Left colon (tissue), 2 donors: Measurements from ENCODE around the gene SLC39A9. TPM values are rescaled to one million over a fixed set of nuclear protein-coding genes. Genes with fewer than 3 reads are reported as not detected.
A peak's percentile ranks its signal among the peaks of the same experiment; 100 is the strongest.

Experiments
- ATAC-seq: fragments of 200-7000 bp; cut with Tn5 transposase; one replicate; pipeline ENCODE4 v1.9.1; 2020; ENCODE audit warnings: mild to moderate bottlenecking, moderate library complexity
- DNase-seq, 2 donors: peaks; one replicate each; pipeline ENCODE4 v3.0.0-alpha.2; 2020
- intact Hi-C, 2 donors: fragments of 100-400 bp; cut with DNase I in 1 of 2; cut with micrococcal nuclease in 1 of 2; formaldehyde crosslinking; loops; one replicate each; pipeline versions ENCODE4 v1.11.2 to v1.14.0; 2022; cut with DNase I, micrococcal nuclease
- long read RNA-seq: library from polyadenylated mRNA; unstranded; transcript quantifications from one replicate; pipeline ENCODE4 v2.0.0, GENCODE V29; 2021
- total RNA-seq, 2 donors: library from RNA; stranded (reverse); fragmentation: NEBNext Ultra II Directional; extraction: Animal tissue kit (Norgen Biotek cat#: 25700); gene quantifications; one replicate each; pipeline ENCODE4 v1.2.1, GENCODE V29; 2021
- donor health status: DM: no; HTN: no; CAD: no.
- donor health status: DM: yes; HTN: yes; CAD: no.

SLC39A9 gene, protein sequence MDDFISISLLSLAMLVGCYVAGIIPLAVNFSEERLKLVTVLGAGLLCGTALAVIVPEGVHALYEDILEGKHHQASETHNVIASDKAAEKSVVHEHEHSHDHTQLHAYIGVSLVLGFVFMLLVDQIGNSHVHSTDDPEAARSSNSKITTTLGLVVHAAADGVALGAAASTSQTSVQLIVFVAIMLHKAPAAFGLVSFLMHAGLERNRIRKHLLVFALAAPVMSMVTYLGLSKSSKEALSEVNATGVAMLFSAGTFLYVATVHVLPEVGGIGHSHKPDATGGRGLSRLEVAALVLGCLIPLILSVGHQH
- 10 to 100 TPM; 80.7 to 84.5 TPM for total RNA-seq
- long read RNA-seq, full-length matches to known transcripts = 15 of 24 reads
- long read RNA-seq, partial matches to known transcripts = 1 of 24 reads
- long read RNA-seq, other reads (novel, unspliced or antisense) = 8 of 24 reads

GRCh38 chr14:69398053-69398817 lies at the start of gene SLC39A9, which contains the start of gene ERH:
TSS of gene SLC39A9 (plus strand) at chr14:69398692. CDS start at chr14:69399370, 678 bp downstream.
TSS of gene ERH (minus strand) at chr14:69398299. CDS start at chr14:69398233, 66 bp downstream.
- peak; percentile 96 for DNase-seq

GRCh38 chr14:69349091-69349777 lies 49.3 kb upstream of the SLC39A9 start:
- intact Hi-C loops = no loop called here
- ATAC-seq (no peak), DNase-seq (no peak)

More at GRCh38 chr14:69398053-69398817, at the start of gene SLC39A9, which contains the start of gene ERH:
- intact Hi-C loops = no loop called here
- peak; percentile 96 for ATAC-seq

- intact Hi-C loops = loop anchor here in 1 of 2 donors (10.0 kb wide), 1 partner anchor 106 kb away; no protein-coding TSS in a partner anchor
- DNase-seq (no peak), ATAC-seq (no peak)
Measured at GRCh38 chr14:69350892-69351291, 47.6 kb upstream of the SLC39A9 start.

DNA sequence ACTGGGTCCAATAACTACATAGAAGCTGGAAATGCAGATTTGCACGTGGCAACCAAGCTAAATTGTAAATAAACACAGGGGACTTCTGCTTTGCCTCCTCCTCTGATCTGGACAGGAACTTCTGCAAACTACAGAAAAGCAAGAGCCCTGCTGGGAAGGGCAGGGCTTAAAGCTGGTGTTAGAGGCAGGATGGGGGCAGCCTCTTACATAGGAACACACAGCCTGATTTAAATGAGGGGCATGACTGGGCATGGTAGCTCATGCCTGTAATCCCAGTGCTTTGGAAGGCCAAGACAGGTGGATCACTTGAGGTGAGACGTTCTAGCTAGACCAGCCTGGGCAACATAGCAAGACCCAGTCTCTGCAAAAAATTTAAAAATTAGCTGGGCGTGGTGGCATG lies 47.1 kb upstream of the SLC39A9 start:
- no peak for ATAC-seq

DNA sequence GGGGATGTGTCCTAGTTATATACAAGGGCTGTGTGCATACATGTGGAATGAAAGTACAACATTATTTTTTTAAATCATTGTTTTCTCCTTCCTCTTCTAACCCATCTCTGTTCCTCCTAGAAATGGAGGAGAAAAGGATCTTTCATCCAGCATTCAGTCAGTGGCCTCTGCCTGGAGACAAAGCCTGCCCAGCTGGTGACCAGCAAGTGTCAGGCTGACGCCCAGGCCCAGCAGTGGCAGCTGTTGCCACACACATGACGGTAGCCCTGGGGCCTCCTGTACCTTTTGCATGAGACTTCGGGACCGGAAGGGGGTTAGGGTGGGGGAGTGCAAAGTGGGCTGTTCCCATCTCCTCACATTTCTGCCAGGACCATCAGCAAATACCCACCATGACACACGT lies 46.6 kb upstream of the SLC39A9 start:
- no peak for ATAC-seq
- DNase-seq = no peak
- intact Hi-C loops = loop anchor here in 1 of 2 donors (10.0 kb wide), 1 partner anchor 107 kb away; no protein-coding TSS in a partner anchor

More for the DNA sequence above, 47.1 kb upstream of the SLC39A9 start:
- DNase-seq = no peak
- intact Hi-C loops = loop anchor here in 1 of 2 donors (10.0 kb wide), 1 partner anchor 107 kb away; no protein-coding TSS in a partner anchor

DNA sequence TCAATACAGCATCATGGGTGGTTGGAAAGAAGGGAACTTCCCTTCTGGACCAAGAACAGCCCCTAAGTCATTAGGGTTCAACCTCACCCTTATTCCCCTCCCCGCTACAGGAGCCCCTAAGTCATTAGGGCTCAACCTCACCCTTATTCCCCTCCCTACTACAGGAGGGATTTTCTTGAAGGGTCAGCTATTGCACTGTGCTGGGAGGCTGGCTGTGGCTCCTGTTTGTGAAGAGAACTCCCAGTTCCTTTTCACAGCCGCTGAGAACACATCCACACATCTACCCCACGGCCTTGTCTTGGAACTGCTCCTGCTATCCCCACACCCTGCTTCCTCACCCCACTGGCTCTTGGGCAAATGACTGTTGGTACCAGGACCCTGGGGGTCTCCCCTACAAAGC lies 45.3 kb upstream of the SLC39A9 start:
- intact Hi-C loops = loop anchor here in 1 of 2 donors (10.0 kb wide), 1 partner anchor 108 kb away; no protein-coding TSS in a partner anchor
- no peak for DNase-seq

DNA sequence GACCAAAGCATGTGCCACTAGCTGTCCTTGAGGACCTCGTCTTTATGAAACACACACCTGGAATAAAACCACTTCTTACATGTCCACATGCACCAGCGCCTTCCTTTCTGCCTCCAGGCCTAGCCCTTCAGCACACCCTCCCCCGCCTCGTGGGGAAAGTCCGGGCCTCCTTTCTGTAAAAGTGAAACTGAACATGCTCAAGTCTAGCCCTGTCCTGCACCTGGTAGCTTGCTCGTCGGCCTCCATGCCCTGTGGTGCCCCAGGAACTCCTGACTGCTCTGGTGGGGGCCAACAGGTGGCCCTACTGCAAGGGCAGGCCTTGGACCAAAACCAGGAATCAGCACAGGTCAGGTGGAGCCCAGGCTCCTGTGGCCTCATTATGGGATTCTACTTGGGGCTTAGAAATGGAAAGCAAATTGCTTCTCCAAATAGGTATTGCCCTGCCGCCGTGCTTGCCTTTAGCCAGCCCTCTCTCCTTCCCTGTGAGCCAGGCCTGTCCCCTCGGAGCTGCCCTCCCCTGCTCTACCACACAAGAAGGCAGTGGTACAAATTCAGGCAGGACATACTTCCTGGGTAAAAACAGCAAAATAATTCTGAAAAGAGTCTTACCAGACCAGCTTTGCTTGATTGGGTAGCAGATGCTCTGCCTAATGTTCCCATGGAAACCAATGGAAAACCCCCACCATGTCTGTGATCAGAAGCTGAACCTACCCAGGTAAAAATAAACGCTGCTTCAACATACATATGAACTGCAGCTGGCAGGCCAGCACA lies 43.9 kb upstream of the SLC39A9 start:
- ATAC-seq (peak; percentile 83), DNase-seq (peak; percentile 61 to 71)
- intact Hi-C loops = loop anchor here in 1 of 2 donors (10.0 kb wide), 1 partner anchor 110 kb away; no protein-coding TSS in a partner anchor

More for the DNA sequence above, 45.3 kb upstream of the SLC39A9 start:
- ATAC-seq = no peak

GRCh38 chr14:69355154-69355597 lies 43.3 kb upstream of the SLC39A9 start:
- no peak for DNase-seq
- intact Hi-C loops = loop anchor here in 1 of 2 donors (10.0 kb wide), 1 partner anchor 110 kb away; no protein-coding TSS in a partner anchor
- ATAC-seq = no peak

- DNase-seq = no peak
- intact Hi-C loops = loop anchor here in 1 of 2 donors (10.0 kb wide), 1 partner anchor 111 kb away; no protein-coding TSS in a partner anchor
- no peak for ATAC-seq
Measured at GRCh38 chr14:69355607-69356281, 42.7 kb upstream of the SLC39A9 start.

- DNase-seq = no peak
- intact Hi-C loops = loop anchor here in 1 of 2 donors (10.0 kb wide), 1 partner anchor 112 kb away; no protein-coding TSS in a partner anchor
- ATAC-seq = no peak
Measured at GRCh38 chr14:69356903-69357543, 41.5 kb upstream of the SLC39A9 start.

DNA sequence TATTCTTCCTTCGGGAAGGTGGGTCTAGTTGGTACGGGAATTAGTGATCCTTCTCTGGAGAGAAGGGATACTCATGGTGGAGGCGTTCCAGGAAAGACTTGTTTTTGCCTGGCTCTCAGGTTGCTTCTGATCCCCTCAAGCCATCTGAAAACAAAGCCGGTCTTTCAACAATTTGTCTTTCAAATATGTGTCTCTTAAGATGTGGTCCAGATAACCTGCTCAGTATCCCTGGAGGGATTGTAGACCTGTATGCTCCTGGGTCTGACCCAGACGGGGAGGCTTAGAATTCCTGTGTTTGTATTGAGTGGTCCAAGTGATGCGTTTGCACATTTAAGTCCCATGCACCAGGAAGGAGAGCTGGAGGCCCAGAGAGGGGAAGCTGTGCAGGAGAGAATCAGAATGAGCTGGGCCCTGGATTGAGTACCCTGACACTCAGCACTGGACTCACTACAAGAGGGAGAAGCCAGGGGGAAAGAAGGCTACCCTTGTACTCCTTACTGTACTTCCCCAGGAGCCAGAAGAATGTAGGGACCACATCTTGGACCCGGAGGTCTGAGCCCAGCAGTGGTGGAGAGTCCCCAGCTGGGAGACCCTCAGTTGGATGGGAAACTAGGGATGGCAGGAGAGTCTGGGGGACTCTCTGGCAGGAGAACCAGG lies 40.8 kb upstream of the SLC39A9 start:
- ATAC-seq = no peak
- intact Hi-C loops = loop anchor here in 1 of 2 donors (10.0 kb wide), 1 partner anchor 113 kb away; no protein-coding TSS in a partner anchor
- no peak for DNase-seq

DNA sequence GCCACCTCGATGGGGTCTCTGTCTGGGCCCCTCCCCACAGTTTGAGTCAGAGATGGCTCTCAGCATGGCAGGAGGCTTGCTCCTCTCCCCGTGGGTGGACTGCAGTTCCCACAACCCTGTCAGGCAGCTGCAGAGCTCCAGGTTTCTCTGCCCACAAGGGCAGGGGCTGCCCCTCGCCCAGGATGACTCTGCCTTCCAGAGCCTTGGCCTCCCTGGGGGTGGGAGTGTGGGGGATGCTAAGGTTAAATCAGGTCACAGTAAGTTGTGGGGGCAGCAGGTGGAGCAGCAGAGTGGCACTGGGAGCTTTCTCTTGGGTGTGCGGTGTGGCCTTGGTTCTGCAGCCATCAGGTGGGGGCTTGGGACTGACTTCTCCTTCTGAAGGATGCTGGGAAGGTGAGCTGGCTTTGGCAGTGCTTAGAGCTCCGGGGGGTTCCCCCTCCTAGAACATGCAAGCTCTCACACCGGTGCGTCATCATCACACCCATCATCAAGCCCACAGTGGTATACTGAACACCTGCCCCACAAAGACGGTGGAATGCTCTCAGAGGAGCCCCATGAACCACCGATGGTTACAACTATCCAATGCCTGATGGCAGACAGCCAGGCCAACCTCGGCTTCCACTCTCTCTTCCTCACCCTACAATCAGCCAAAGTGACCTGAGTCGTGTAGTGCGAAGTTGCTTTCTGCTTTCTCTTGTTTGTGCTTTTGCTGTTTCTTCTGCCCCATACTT lies 40.1 kb upstream of the SLC39A9 start:
- DNase-seq (no peak), ATAC-seq (no peak)
- intact Hi-C loops = loop anchor here in 1 of 2 donors (10.0 kb wide), 1 partner anchor 114 kb away; no protein-coding TSS in a partner anchor

GRCh38 chr14:69358966-69359365 lies 39.5 kb upstream of the SLC39A9 start:
- DNase-seq (no peak), ATAC-seq (no peak)
- intact Hi-C loops = loop anchor here in 1 of 2 donors (10.0 kb wide), 1 partner anchor 114 kb away; no protein-coding TSS in a partner anchor

- intact Hi-C loops = no loop called here
- DNase-seq = no peak
- ATAC-seq = no peak
Measured at GRCh38 chr14:69360438-69361108, 37.9 kb upstream of the SLC39A9 start.

DNA sequence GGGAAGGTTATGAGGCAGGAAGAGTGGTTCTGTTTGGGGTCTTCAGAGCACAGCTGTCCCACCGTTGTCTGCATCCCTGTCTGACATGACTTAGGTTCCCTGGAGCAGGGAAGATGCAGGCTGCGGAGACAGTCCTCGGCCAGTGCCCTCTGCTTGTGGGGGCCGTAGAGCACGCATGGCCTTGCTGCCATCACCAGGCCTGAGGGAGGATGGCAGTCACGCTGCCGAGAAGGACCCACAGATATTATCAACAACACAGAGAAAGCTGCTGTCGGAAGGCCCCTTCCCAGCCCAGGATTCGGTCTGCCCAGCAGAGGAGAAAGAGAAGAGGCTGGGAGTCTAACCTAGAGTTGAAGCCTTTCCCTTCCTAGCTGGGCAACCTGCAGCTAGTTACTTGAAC lies 35.4 kb upstream of the SLC39A9 start:
- DNase-seq (no peak), ATAC-seq (no peak)
- intact Hi-C loops = no loop called here
